ENCODE data around the gene PELI3.
"Not testable (repeated sequence)": the region's sequence is repeated elsewhere in the genome, so short reads cannot be mapped to it uniquely, and the experiment has no call there.

- not testable (repeated sequence) for TF ChIP-seq CTCF (IDR thresholded peaks at IDR 0.05 in 2 of 3, conservative IDR thresholded peaks at IDR 0.05 in 1 of 3; ENCODE audit: control insufficient read depth in 2 of 3, extremely low read depth in 1 of 3, insufficient read depth in 1 of 3, low read depth in 3 of 3, low read length in 3 of 3); YY1 (IDR thresholded peaks at IDR 0.05; ENCODE audit: low read depth, low read length); RAD51 (IDR thresholded peaks at IDR 0.05); NFXL1 (IDR thresholded peaks at IDR 0.05; ENCODE audit: borderline replicate concordance); BRCA1 (IDR thresholded peaks at IDR 0.05; ENCODE audit: low read depth, low read length); TAF1 (IDR thresholded peaks at IDR 0.05; ENCODE audit: borderline replicate concordance, low read depth, low read length); MAX (IDR thresholded peaks at IDR 0.05; ENCODE audit: low read depth, low read length); EZH2 (IDR thresholded peaks at IDR 0.05; ENCODE audit: borderline replicate concordance, control insufficient read depth, low read depth, low read length); ZBTB40 (IDR thresholded peaks at IDR 0.05; ENCODE audit: borderline replicate concordance); BCLAF1 (IDR thresholded peaks at IDR 0.05)
Observed at GRCh38 chr11:66431871-66432329, 34.8 kb upstream of the PELI3 start.

Measured in GM12878 (cell line).